Retinal pigment epithelial cell (primary cell): ENCODE data around the gene LPAR1.

ENCODE experiments used
- DNase-seq: peaks from one replicate; pipeline ENCODE4 v3.0.0-alpha.2; 2010; ENCODE audit warnings: low read depth
- H3K4me3 ChIP-seq: 2 replicates; pipeline ENCODE4 v1.5.1; 2011; ENCODE audit warnings: mild to moderate bottlenecking, low read length, control low read depth, moderate library complexity
- CTCF ChIP-seq: conservative IDR thresholded peaks from 2 replicates; pipeline ENCODE4 v1.5.1; 2011; ENCODE audit warnings: low read depth, low read length, control low read depth, inconsistent platforms

Gene LPAR1

GRCh38 chr9:110995420-110996340 lies 42.6 kb downstream of the LPAR1 start:
- H3K4me3 ChIP-seq: no peak overlapping the region
- no peak for TF ChIP-seq CTCF
- no peak for DNase-seq

- no peak for TF ChIP-seq CTCF
- H3K4me3 ChIP-seq: no peak overlapping the region
- DNase-seq: no peak
These were observed 43.5 kb downstream of the LPAR1 start for GRCh38 chr9:110994771-110995241.

DNA sequence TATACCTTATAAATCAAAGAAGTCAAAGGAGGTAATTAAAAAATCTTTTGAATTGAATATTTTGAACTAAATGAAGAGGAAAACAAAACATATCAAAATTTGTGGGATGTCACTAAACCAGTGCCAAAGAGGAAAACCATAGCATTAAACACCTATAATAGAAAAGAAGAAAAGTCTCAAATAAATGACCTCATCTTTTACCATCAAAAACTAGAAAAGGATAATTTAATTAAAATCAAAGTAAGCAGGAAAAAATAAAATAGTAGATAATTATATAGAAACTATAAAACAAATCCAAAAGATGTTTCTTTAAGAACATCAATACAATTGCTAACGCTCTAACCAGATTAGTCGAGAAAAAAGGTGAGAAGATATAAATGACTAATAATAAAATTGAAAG lies 47.8 kb downstream of the LPAR1 start:
- TF ChIP-seq CTCF: no peak
- no peak overlapping the region for H3K4me3 ChIP-seq
- DNase-seq: no peak

- no peak overlapping the region for H3K4me3 ChIP-seq
- DNase-seq: no peak
- TF ChIP-seq CTCF: no peak
These were observed 51.7 kb downstream of the LPAR1 start for GRCh38 chr9:110986529-110986928.

DNA sequence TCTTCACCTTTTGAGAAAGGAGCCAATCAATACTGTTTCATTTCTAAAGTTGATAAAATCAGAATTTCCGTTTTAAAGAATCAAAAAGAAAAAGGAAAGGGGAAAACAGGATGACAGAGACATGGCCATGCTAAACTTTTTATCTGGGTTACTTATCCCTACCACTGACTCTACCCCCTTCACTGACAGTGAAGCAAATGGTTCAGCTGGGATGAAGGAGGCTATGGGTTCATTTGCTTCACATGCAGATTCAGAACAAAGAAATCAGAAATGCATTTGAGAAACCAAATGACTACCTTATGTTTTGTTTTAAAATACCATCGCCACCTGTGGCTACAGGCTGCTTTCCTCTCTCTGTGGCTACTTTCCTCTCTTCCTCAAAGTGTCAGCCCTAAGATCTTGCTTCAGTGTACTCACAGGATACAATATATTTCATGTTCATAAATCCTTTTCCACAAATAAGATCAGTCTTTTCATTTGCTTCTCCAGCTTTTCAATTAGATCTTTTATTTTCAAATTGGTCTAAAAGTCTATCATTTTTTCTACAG lies 53.3 kb downstream of the LPAR1 start:
- no peak overlapping the region for H3K4me3 ChIP-seq
- no peak for TF ChIP-seq CTCF
- DNase-seq: no peak

- no peak overlapping the region for H3K4me3 ChIP-seq
- DNase-seq: no peak
- no peak for TF ChIP-seq CTCF
These were observed 58.0 kb downstream of the LPAR1 start for GRCh38 chr9:110980261-110980660.

DNA sequence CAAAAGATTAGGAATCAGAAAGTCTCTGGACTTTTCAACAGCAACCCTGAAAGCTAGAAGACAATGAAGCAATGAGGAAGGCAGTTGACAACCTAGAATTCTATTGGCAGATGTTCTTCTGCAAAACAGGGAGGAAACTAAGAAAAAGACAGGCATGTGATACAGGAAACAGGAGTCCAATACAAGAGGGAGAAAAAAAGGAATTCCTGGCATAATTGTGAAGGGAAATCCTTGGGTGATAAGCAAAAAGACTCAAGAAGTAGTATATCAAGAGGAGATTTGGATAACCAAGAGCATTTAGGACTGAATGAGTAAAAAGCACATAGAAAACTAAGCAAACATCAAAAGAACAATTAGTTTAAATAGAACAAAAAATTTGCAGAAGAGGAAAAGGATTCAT lies 58.6 kb downstream of the LPAR1 start:
- H3K4me3 ChIP-seq: no peak overlapping the region
- DNase-seq: no peak
- TF ChIP-seq CTCF: no peak
